Fibroblast of villous mesenchyme (primary cell): Measurements from ENCODE around the gene EIF3L. TPM values are rescaled to one million over a fixed set of nuclear protein-coding genes. Genes with fewer than 3 reads are reported as not detected.

Experiments used
- DNase-seq: peaks from one replicate; pipeline ENCODE4 v3.0.0-alpha.2; 2010; ENCODE audit warnings: low read depth
- H3K4me3 ChIP-seq: 2 replicates; pipeline ENCODE4 v1.5.1; 2011; ENCODE audit warnings: low read depth, mild to moderate bottlenecking, low read length
- CTCF ChIP-seq: IDR thresholded peaks from 2 replicates; pipeline ENCODE4 v1.5.1; 2012; ENCODE audit warnings: low read depth, mild to moderate bottlenecking, low read length; ENCODE audit not compliant: insufficient read depth
- total RNA-seq: library from RNA; depleted of rRNA; stranded (reverse); fragments of >200 nt; gene quantifications from 2 replicates; pipeline ENCODE4 v1.2.3, GENCODE V29; 2012

Gene EIF3L
- total RNA-seq, 1 donor = 285 TPM

- DNase-seq = no peak
- H3K4me3 ChIP-seq = no peak overlapping the region
- no peak for TF ChIP-seq CTCF
These were observed 67.1 kb downstream of the EIF3L start for GRCh38 chr22:37916311-37916710.

DNA sequence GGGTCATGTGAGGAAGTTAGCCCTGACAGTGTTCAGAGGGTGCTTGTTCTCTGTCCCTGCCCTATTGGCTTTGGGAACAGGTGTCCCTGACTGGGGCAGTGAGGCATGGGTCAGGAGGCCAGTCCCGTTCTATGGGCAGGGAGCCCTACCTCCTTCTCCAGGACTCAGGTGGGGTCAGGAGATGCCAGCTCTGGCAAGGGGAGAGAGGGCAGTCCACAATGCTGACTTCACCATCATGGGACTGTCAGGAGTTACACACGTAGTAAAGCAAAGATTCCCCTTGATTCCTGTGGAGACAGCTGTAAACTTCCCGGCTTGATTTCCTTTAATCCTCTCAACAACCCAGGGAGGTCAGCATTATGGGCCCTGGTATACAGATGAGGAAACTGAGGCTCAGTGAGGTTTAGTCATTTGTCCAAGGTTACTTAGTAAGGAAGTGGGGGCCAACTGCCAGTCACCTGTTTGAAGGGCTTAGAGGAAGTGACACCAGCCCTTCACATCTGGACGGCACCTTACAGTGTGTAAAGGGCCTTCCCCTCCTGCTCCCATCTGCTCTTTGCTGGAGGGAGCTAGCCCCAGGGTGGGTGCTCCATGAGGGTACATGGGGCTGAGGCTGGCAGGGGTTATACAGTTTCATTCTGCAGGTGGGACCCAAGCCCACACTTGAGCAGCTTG, 68.8 kb downstream of the EIF3L start:
- DNase-seq = no peak
- TF ChIP-seq CTCF = no peak
- H3K4me3 ChIP-seq = no peak overlapping the region

DNA sequence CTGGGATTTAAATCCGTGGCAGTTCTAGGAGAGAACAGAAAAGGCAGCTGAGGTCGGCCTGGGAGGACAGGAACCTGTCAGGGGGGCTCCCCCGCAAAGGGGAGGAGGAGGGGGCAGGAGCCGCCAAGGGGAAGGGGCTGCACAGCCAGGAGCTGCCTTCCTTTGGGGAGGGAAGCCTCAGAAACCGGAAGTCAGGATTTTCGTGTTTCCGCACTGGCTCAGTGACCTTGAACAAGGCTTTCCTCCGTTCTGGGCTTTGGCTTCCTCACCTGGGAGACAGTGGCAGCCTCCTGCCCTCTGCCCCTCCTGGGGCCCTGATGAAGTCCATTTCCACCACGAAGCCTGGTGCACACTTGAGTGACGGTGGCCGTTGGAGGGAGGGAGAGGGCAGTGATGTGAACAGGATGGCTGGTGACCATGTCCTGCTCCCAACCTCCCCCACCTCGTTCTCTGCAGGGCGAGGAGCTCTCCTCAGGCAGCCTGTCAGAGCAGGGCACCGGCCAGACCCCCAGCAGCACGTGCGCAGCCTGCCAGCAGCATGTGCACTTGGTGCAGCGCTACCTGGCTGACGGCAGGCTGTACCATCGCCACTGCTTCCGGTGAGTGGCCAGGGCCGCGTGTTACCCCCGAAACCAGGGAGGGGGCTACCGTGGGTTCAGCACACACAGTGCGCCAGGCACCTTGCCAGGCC, 69.5 kb downstream of the EIF3L start:
- TF ChIP-seq CTCF = no peak
- no peak overlapping the region for H3K4me3 ChIP-seq
- no peak for DNase-seq

DNA sequence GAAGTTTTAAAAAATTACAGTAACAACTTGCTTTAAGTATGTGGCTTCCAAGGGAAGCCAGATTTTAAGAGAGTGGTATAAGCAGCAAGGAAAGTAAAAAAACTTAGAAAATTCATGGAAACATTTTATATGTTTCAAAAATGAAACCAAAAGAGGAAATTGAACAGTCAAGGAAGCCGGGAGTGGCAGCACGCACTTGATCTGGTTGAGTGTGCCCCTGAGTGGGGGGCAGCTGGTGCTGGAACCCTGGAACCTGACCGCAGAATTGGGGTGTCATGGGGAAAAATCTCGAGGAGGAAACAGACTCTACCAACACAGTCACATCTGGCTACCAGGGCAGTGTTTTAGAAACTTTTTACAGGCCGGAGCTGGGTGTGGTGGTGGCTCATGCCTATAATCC, 70.9 kb downstream of the EIF3L start:
- H3K4me3 ChIP-seq = no peak overlapping the region
- TF ChIP-seq CTCF = no peak
- no peak for DNase-seq

GRCh38 chr22:37922191-37922590, 73.0 kb downstream of the EIF3L start:
- TF ChIP-seq CTCF = no peak
- no peak overlapping the region for H3K4me3 ChIP-seq
- DNase-seq = no peak

DNA sequence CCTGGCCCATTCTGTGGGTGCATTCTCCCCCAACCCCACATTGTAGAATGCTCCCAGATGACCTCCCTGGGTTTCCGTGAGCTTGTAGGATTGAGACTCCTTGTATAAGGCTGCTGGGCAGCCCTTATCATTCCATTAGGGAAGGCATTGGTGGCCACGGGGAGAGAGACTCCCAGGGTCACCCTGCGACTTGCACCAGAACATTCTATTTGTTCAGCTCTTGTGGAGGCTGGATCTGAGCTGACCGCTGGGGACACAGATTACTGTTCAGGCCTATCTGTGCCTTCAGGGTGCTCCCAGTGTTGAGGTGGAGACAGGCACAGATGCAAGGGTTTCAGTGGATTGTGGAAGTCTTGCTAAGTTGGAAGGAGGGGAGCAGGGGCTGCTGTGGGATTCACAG, 74.7 kb downstream of the EIF3L start:
- TF ChIP-seq CTCF = no peak
- no peak overlapping the region for H3K4me3 ChIP-seq
- no peak for DNase-seq
